ENCODE data around the gene MROH2A.

The MROH2A gene

DNA sequence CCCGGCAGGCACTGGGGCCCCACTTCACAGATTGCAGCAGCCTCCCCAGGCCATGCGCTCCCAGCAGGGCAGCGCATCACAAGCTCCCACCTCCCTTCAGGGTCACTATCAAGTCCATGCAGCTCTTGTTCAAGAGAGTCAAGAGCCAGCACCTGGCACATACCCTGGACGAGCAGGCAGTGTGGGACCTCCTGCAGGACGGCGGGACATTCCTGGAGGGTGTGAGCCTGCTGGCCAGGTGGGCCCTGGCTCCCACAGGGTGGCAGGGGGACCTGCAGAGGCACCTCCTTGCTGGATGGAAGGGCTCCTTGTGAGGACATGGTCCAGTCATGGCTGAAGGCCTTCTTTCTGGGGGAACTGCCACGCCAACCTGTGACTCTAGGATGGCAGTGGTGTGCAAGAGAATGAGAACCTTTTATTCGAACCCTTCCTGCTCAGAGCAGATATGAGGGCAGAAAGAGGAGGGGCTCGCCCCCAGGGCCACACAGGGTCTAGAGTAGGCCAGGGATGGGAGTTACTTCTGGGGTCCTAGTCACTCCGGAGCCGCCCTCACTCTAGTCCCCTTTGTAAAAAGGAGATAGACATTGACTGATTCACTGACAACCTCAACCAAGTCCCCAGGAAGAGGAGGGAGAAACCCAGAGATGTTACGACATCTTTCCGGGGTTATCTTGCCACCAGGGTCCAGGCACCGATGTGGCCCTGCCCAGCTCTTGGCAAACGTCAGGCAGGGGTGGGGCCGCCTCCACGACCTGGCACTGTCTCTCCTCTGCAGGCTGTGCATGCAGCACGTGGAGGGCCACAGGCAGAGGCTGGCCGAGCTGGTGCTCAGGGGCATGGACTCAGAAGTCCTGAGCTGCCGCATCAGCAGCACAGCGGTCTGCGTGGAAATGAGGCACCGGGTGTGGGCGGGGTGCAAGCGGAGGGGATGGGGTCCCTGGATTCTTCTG, 44.9 kb downstream of the MROH2A start:
- Histone ChIP-seq H3K9me3 (no peaks in the 10 kb centered on the region), H3K4me1 (ENCODE audit: control insufficient read depth in 1 of 2, insufficient read depth in 1 of 2, low read depth in 1 of 2, low read length in 1 of 2) (no peaks in the 10 kb centered on the region), H3K4me3 (ENCODE audit: low read depth in 1 of 2, low read length in 1 of 2) (no peak overlapping the region), H3K27me3 (no peaks in the 10 kb centered on the region), H3K27ac (no peak overlapping the region), H3K36me3 (no peaks in the 10 kb centered on the region)
- TF ChIP-seq, protein P1, sequence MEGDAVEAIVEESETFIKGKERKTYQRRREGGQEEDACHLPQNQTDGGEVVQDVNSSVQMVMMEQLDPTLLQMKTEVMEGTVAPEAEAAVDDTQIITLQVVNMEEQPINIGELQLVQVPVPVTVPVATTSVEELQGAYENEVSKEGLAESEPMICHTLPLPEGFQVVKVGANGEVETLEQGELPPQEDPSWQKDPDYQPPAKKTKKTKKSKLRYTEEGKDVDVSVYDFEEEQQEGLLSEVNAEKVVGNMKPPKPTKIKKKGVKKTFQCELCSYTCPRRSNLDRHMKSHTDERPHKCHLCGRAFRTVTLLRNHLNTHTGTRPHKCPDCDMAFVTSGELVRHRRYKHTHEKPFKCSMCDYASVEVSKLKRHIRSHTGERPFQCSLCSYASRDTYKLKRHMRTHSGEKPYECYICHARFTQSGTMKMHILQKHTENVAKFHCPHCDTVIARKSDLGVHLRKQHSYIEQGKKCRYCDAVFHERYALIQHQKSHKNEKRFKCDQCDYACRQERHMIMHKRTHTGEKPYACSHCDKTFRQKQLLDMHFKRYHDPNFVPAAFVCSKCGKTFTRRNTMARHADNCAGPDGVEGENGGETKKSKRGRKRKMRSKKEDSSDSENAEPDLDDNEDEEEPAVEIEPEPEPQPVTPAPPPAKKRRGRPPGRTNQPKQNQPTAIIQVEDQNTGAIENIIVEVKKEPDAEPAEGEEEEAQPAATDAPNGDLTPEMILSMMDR (IDR thresholded peaks at IDR 0.05) = no peak

DNA sequence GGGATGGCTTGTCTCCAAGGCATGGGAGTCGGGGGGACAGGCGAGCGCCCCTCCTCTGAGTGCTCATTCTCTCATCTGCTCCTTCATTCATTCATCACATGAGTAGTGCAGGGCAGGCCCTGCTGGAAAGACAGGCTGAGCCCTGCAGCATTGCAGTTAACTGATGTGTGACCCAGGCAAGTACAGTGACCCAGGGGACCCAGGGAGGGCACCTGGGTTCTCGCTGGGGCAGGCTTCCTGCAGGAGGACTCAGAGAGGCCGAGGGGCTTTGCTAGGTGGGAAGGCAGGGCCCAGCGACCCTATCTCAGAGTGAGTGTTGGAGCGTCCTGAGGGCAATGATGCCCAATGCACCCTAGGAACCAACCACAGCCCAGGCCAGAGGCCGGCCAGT, 45.6 kb downstream of the MROH2A start:
- H3K36me3 ChIP-seq = no peaks in the 10 kb centered on the region
- no peaks in the 10 kb centered on the region for H3K4me1 ChIP-seq (ENCODE audit: control insufficient read depth in 1 of 2, insufficient read depth in 1 of 2, low read depth in 1 of 2, low read length in 1 of 2)
- no peaks in the 10 kb centered on the region for H3K27me3 ChIP-seq
- no peak overlapping the region for H3K4me3 ChIP-seq (ENCODE audit: low read depth in 1 of 2, low read length in 1 of 2)
- no peaks in the 10 kb centered on the region for H3K9me3 ChIP-seq
- no peak overlapping the region for H3K27ac ChIP-seq
- TF ChIP-seq, protein P1 (IDR thresholded peaks at IDR 0.05) = no peak

DNA sequence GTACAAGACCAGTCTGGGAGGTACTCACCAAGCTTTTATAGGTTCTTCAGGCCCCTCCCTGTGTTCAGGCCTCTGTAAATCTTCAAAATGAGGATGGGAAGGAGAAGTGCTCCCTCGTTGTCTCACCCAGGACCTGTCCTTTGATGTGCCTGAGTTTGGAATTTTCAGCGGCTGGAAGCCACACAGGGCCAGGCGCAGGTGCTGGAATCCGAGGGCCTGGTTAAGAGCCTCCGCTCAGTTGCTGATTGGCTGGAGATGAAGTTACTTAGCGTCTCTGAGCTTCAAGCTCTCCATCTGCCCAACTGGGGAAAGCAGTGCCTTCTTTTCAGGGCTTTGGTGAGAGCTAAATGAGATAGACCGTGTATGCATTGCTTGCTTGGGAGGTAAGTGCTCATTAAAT, 46.2 kb downstream of the MROH2A start:
- TF ChIP-seq, protein P1 (IDR thresholded peaks at IDR 0.05) = no peak
- no peak overlapping the region for H3K4me3 ChIP-seq (ENCODE audit: low read depth in 1 of 2, low read length in 1 of 2)
- H3K27ac ChIP-seq = no peak overlapping the region
- H3K9me3 ChIP-seq = no peaks in the 10 kb centered on the region
- H3K27me3 ChIP-seq = no peaks in the 10 kb centered on the region
- H3K36me3 ChIP-seq = no peaks in the 10 kb centered on the region
- no peaks in the 10 kb centered on the region for H3K4me1 ChIP-seq (ENCODE audit: control insufficient read depth in 1 of 2, insufficient read depth in 1 of 2, low read depth in 1 of 2, low read length in 1 of 2)

DNA sequence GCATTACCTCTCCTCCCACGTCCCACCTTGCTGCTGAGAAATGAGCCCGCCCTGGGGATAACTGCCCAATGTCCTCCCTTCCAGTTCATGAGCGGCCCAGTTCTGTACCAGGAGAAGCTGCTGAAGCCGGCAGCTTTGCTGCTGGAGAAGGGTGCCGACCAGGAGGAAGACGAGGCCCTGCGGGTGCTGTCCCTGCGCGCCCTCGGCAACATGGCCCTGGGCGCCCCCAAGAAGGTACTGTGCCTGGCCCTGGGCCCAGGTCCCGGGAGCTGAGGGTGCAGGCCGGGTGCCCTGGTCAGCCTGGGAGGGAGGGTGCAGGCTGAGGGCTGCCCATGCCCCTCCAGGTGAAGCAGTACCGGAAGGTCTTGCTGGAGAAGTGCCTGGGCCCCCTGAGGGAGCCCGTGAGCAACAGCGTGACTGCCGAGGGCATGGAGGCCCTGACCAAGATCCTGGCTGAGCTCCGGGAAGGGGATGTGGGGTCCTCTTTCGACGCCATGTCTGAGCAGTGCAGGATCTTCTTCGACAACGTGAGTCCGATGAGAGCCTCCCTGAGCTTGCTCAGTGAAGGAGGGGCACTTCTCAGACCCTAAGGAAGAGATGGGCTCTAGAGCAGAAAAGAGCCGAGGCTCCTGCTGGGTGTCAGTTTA, 50.5 kb downstream of the MROH2A start:
- TF ChIP-seq, protein P1 (IDR thresholded peaks at IDR 0.05) = no peak
- H3K4me1 ChIP-seq (ENCODE audit: control insufficient read depth in 1 of 2, insufficient read depth in 1 of 2, low read depth in 1 of 2, low read length in 1 of 2) = no peaks in the 10 kb centered on the region
- no peaks in the 10 kb centered on the region for H3K27me3 ChIP-seq
- H3K4me3 ChIP-seq (ENCODE audit: low read depth in 1 of 2, low read length in 1 of 2) = no peak overlapping the region
- no peaks in the 10 kb centered on the region for H3K9me3 ChIP-seq
- peaks cover 12% of the 10 kb centered on the region for H3K36me3 ChIP-seq
- no peak overlapping the region for H3K27ac ChIP-seq

DNA sequence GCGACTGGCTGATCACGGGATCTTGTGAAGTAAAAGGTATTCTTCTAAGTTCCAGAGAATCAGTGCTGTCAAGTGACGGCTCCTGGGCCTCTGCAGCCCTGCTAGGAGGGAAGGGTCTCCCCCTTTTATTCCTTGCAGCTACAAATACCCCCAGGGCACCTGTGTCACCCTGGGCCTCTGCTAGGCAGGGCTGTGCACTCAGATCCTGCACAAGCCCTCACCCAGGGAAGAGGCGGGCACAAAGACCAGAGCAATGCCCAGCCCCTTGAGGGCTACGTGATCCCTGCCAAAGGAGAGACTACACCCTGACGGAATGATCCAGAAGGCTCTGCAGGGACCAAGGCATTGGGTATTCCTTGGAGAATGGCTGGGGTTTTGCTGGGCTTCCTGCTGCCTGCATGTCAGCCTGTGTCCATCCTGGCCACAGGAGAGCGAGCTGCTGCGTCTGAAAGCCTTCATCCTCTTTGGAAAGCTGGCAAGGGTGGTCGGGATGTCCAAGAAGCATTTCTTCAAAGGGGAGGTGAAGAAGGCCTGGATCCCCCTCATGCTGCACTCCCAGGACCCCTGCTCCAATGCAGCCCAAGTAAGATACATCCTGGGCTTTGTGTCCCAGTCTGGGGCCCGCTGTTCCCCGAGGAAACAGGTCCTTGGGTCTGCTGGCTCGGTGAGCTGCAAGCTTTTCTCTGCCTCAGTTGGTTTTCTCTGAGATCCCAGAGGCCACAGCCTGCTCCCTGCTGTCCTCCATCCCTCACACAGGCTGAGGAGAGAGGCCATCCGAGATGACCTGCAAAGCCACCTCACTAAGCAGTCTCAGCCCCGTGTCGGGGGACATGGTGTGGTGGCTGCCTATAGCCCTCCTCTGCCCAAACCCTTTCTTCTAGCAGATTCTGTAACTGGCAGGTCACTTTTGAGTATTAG, 51.3 kb downstream of the MROH2A start:
- no peak overlapping the region for H3K27ac ChIP-seq
- H3K4me3 ChIP-seq (ENCODE audit: low read depth in 1 of 2, low read length in 1 of 2) = no peak overlapping the region
- no peaks in the 10 kb centered on the region for H3K9me3 ChIP-seq
- TF ChIP-seq, protein P1 (IDR thresholded peaks at IDR 0.05) = no peak
- no peaks in the 10 kb centered on the region for H3K4me1 ChIP-seq (ENCODE audit: control insufficient read depth in 1 of 2, insufficient read depth in 1 of 2, low read depth in 1 of 2, low read length in 1 of 2)
- no peaks in the 10 kb centered on the region for H3K27me3 ChIP-seq
- peaks cover 20% of the 10 kb centered on the region for H3K36me3 ChIP-seq
